K562 (cell line): Measurements from ENCODE around the gene GAD1. TPM values are rescaled to one million over a fixed set of nuclear protein-coding genes. Genes with fewer than 3 reads are reported as not detected.
A peak's percentile ranks its signal among the peaks of the same experiment; 100 is the strongest.

Experiments
- DLX4 ChIP-seq: fragments of 250-450 bp; sonication (Bioruptor Pico); IDR thresholded peaks from 2 replicates; pipeline ENCODE4 v1.6.1; 2021; ENCODE audit warnings: mild to moderate bottlenecking
- E2F3 ChIP-seq: fragments of 250-450 bp; sonication (Bioruptor Pico); IDR thresholded peaks from 2 replicates; pipeline ENCODE4 v1.4.0; 2020; ENCODE audit warnings: mild to moderate bottlenecking
- E2F6 ChIP-seq, 2 experiments: IDR thresholded peaks; 2 replicates each; pipeline ENCODE4 v1.6.1; 2011; ENCODE audit warnings: borderline replicate concordance in 1 of 2, control low read depth in 1 of 2, low read depth in 1 of 2, low read length in 1 of 2, mild to moderate bottlenecking in 1 of 2, mixed read lengths in 1 of 2, moderate library complexity in 1 of 2; ENCODE audit not compliant: insufficient read depth in 1 of 2, insufficient read length in 1 of 2, poor library complexity in 1 of 2, severe bottlenecking in 1 of 2; ENCODE audit errors: extremely low read depth in 1 of 2
- ELF4 ChIP-seq: fragments of 450-650 bp; formaldehyde crosslinking; IDR thresholded peaks from 2 replicates; pipeline ENCODE4 v1.4.0; 2022; ENCODE audit warnings: missing genetic modification characterization
- HMGN3 ChIP-seq: IDR thresholded peaks from 2 replicates; pipeline ENCODE4 v1.6.1; 2011; ENCODE audit warnings: borderline replicate concordance, low read depth, mild to moderate bottlenecking, mixed read lengths, low read length; ENCODE audit not compliant: insufficient read length; ENCODE audit errors: extremely low read depth
- NFIC ChIP-seq: fragments of 450-650 bp; IDR thresholded peaks from 2 replicates; pipeline ENCODE4 v1.6.1; 2017; ENCODE audit warnings: mild to moderate bottlenecking, inconsistent platforms
- POLR3G ChIP-seq: IDR thresholded peaks from 2 replicates; pipeline ENCODE4 v1.6.1; 2011; ENCODE audit not compliant: insufficient read length, insufficient replicate concordance; ENCODE audit errors: extremely low read depth
- RCOR1 ChIP-seq, 2 experiments: IDR thresholded peaks; 2 replicates each; pipeline ENCODE4 v1.6.1; 2012; ENCODE audit warnings: low read depth in 2 of 2, low read length in 2 of 2, borderline replicate concordance in 1 of 2, improper control_type of control experiment in 1 of 2
- SMARCA4 ChIP-seq: fragments of 450-650 bp; IDR thresholded peaks from 2 replicates; pipeline ENCODE4 v1.6.1; 2016
- SOX6 ChIP-seq: fragments of 450-650 bp; IDR thresholded peaks from 2 replicates; pipeline ENCODE4 v1.6.1; 2014; ENCODE audit warnings: mild to moderate bottlenecking
- SRSF1 ChIP-seq: fragments of 200-400 bp; formaldehyde crosslinking; IDR thresholded peaks from 2 replicates; pipeline ENCODE4 v1.6.1; 2017; ENCODE audit warnings: mild to moderate bottlenecking, low read depth, low read length, moderate library complexity
- TAL1 ChIP-seq: fragments of 450-650 bp; IDR thresholded peaks from 2 replicates; pipeline ENCODE4 v1.6.1; 2016; ENCODE audit warnings: mild to moderate bottlenecking
- TARDBP ChIP-seq: fragments of 450-650 bp; IDR thresholded peaks from 2 replicates; pipeline ENCODE4 v1.6.1; 2016
- TFAP4 ChIP-seq: sonication (generic); formaldehyde crosslinking; IDR thresholded peaks from 2 replicates; pipeline ENCODE4 v1.8.0; 2022; ENCODE audit warnings: missing genetic modification reagents, mild to moderate bottlenecking, moderate library complexity, borderline replicate concordance
- ZNF507 ChIP-seq: conservative IDR thresholded peaks from 2 replicates; pipeline ENCODE4 v1.6.1; 2017; ENCODE audit warnings: missing genetic modification characterization, missing compliant biosample characterization
- ZNF583 ChIP-seq: fragments of 250-450 bp; sonication (Bioruptor Pico); IDR thresholded peaks from 2 replicates; pipeline ENCODE4 v1.4.0; 2020
- ZNF609 ChIP-seq: sonication (generic); formaldehyde crosslinking; IDR thresholded peaks from 2 replicates; pipeline ENCODE4 v1.8.1; 2023; ENCODE audit warnings: missing genetic modification reagents, mild to moderate bottlenecking, borderline replicate concordance
- ZNF639 ChIP-seq, 2 experiments: fragments of 200-800 bp in 1 of 2; sonication (Bioruptor generic) in 1 of 2; sonication (generic) in 1 of 2; formaldehyde crosslinking in 1 of 2; IDR thresholded peaks in 1 of 2; conservative IDR thresholded peaks in 1 of 2; 2 replicates each; pipeline versions ENCODE4 v1.5.0 to v1.6.1; 2016 to 2020; ENCODE audit warnings: missing compliant biosample characterization in 1 of 2, missing genetic modification characterization in 1 of 2, missing genetic modification reagents in 1 of 2
- polyA plus RNA-seq, 8 experiments: library from polyadenylated mRNA; depleted of rRNA in 4 of 8; stranded (reverse) in 5 of 8; unstranded in 3 of 8; fragments of >200 nt; fragmentation: Nextera tagmentation in 2 of 8; fragmentation: Illumina TruSeq in 1 of 8; extraction: Ambion mirVana in 2 of 8; extraction: Trizol in 1 of 8; gene quantifications; 2 replicates each; pipeline versions ENCODE4 v1.2.1 to v1.2.3, GENCODE V29; 2011 to 2014; ENCODE audit warnings: inconsistent platforms in 1 of 8, missing spikeins in 1 of 8
- total RNA-seq, 7 experiments: library from RNA; depleted of rRNA in 6 of 7; stranded (reverse); fragments of >200 nt in 6 of 7; fragmentation: Illumina TruSeq in 2 of 7; extraction: Trizol in 2 of 7; gene quantifications; 2 replicates each; pipeline versions ENCODE4 v1.2.1 to v1.2.3, GENCODE V29; 2011 to 2021; ENCODE audit warnings: low replicate concordance in 1 of 7

Gene GAD1
- total and polyA plus RNA-seq, 9 of the 15 experiments (the other 6 are each of a cell fraction or from before 2014, with no cell fraction given), result 2.7 to 29.1 (median 15.7) TPM

GRCh38 chr2:170816504-170817092 is at the start of gene GAD1 (continued):
- TF ChIP-seq E2F3 (CRISPR knock-in tag) (no peak), TARDBP (no peak), HMGN3 (peak; percentile 59), TFAP4 (CRISPR knock-in tag) (peak; percentile 98), ZNF639 (CRISPR knock-in tag; conservative IDR thresholded peaks at IDR 0.05 in 1 of 2, IDR thresholded peaks at IDR 0.05 in 1 of 2) (peak in 1 of 2 experiments; percentile 70; a peak in 1 of 4 replicates), SMARCA4 (0 out of 2 replicates have a peak, but pooled peaks have one; percentile 12), POLR3G (no peak), DLX4 (CRISPR knock-in tag) (no peak), NFIC (no peak), ZNF507 (tag) (no peak), ZNF609 (CRISPR knock-in tag) (peak; percentile 52; the same call in 1 of the 2 replicates), ELF4 (CRISPR knock-in tag) (no peak), SOX6 (no peak), TAL1 (no peak), ZNF583 (CRISPR knock-in tag) (no peak), E2F6 (IDR thresholded peaks at IDR 0.05; ENCODE audit: borderline replicate concordance in 1 of 2, extremely low read depth in 1 of 2, insufficient read depth in 1 of 2, insufficient read length in 1 of 2, low read depth in 1 of 2, low read length in 1 of 2, poor library complexity in 1 of 2, severe bottlenecking in 1 of 2) (peak; percentile 75 to 88), SRSF1 (no peak), RCOR1 (IDR thresholded peaks at IDR 0.05; ENCODE audit: borderline replicate concordance in 1 of 2, low read depth in 2 of 2, low read length in 2 of 2) (peak in 1 of 2 experiments; percentile 47; a peak in 1 of 4 replicates)
